Right ventricle myocardium inferior (tissue), 1 donor: ENCODE results near the gene DAD1. TPM values are rescaled to one million over a fixed set of nuclear protein-coding genes. Genes with fewer than 3 reads are reported as not detected.
"Not testable (repeated sequence)": the region's sequence is repeated elsewhere in the genome, so short reads cannot be mapped to it uniquely, and the experiment has no call there.

Experiments used
- ATAC-seq: fragments of 200-7000 bp; cut with Tn5 transposase; one replicate; pipeline ENCODE4 v1.9.1; 2020; ENCODE audit warnings: mild to moderate bottlenecking, moderate library complexity
- DNase-seq: peaks from one replicate; pipeline ENCODE4 v3.0.0; 2021; ENCODE audit errors: missing footprints
- intact Hi-C: fragments of 100-400 bp; cut with DNase I; formaldehyde crosslinking; loops from one replicate; pipeline ENCODE4 v1.11.0; 2022
- long read RNA-seq: library from polyadenylated mRNA; unstranded; transcript quantifications from one replicate; pipeline ENCODE4 v2.0.0, GENCODE V29; 2021
- total RNA-seq: library from RNA; stranded (reverse); fragmentation: NEBNext Ultra II Directional; extraction: Animal tissue kit (Norgen Biotek cat#: 25700); gene quantifications from one replicate; pipeline ENCODE4 v1.2.1, GENCODE V29; 2021
- donor health status: DM: no; HTN: yes; CAD: no; lungs with severe emphysema.

The DAD1 gene
- total RNA-seq: 143 TPM
- long read RNA-seq, transcript DAD1-201 (3 exons, 731 nt): major isoform, 39 of 42 reads
- long read RNA-seq, partial matches to known transcripts: 2 of 42 reads
- long read RNA-seq, other reads (novel, unspliced or antisense): 1 of 42 reads

GRCh38 chr14:22589096-22589839, at the start of gene DAD1:
DAD1 (minus strand) TSS chr14:22589224; CDS start chr14:22589157, 67 bp downstream.
- peak; percentile 100 for ATAC-seq
- peak; percentile 99 for DNase-seq
- intact Hi-C loops: no loop called here

- DNase-seq, intact Hi-C loops, ATAC-seq: not testable (repeated sequence)
Observed at GRCh38 chr14:22635980-22636379, 47.0 kb upstream of the DAD1 start.

GRCh38 chr14:22634233-22634900, 45.3 kb upstream of the DAD1 start:
- intact Hi-C loops: no loop called here
- ATAC-seq: no peak
- DNase-seq: no peak

- intact Hi-C loops: no loop called here
- DNase-seq (no peak), ATAC-seq (no peak)
Observed at GRCh38 chr14:22630486-22630885, 41.5 kb upstream of the DAD1 start.

- ATAC-seq: no peak
- no peak for DNase-seq
- intact Hi-C loops: no loop called here
Observed at GRCh38 chr14:22630066-22630465, 41.0 kb upstream of the DAD1 start.

GRCh38 chr14:22629361-22629760, 40.3 kb upstream of the DAD1 start:
- DNase-seq (no peak), ATAC-seq (no peak)
- intact Hi-C loops: no loop called here

GRCh38 chr14:22627506-22628263, 38.7 kb upstream of the DAD1 start:
- DNase-seq (no peak), ATAC-seq (no peak)
- intact Hi-C loops: no loop called here

- ATAC-seq (no peak), DNase-seq (no peak)
- intact Hi-C loops: no loop called here
Observed at GRCh38 chr14:22626590-22626989, 37.6 kb upstream of the DAD1 start.

- DNase-seq (no peak), ATAC-seq (no peak)
- intact Hi-C loops: no loop called here
Observed at GRCh38 chr14:22623047-22623446, 34.0 kb upstream of the DAD1 start.

GRCh38 chr14:22622255-22622654, 33.2 kb upstream of the DAD1 start:
- intact Hi-C loops: no loop called here
- ATAC-seq (no peak), DNase-seq (no peak)

- ATAC-seq, intact Hi-C loops, DNase-seq: not testable (repeated sequence)
Observed at GRCh38 chr14:22615765-22616164, 26.7 kb upstream of the DAD1 start.

- no peak for ATAC-seq
- intact Hi-C loops: no loop called here
- DNase-seq: no peak
Observed at GRCh38 chr14:22614240-22614799, 25.3 kb upstream of the DAD1 start.

GRCh38 chr14:22613736-22614239, 24.8 kb upstream of the DAD1 start:
- ATAC-seq: no peak
- intact Hi-C loops: no loop called here
- DNase-seq: no peak

GRCh38 chr14:22613106-22613695, 24.2 kb upstream of the DAD1 start:
- DNase-seq (no peak), ATAC-seq (no peak)
- intact Hi-C loops: no loop called here

- intact Hi-C loops: no loop called here
- DNase-seq (no peak), ATAC-seq (no peak)
Observed at GRCh38 chr14:22610931-22611330, 21.9 kb upstream of the DAD1 start.

GRCh38 chr14:22607291-22607690, 18.3 kb upstream of the DAD1 start:
- DNase-seq: no peak
- ATAC-seq: no peak
- intact Hi-C loops: no loop called here

GRCh38 chr14:22606380-22606779, 17.4 kb upstream of the DAD1 start:
- intact Hi-C loops: no loop called here
- DNase-seq: no peak
- ATAC-seq: no peak

GRCh38 chr14:22602862-22603261, 13.8 kb upstream of the DAD1 start:
- no peak for DNase-seq
- ATAC-seq: no peak
- intact Hi-C loops: no loop called here

- intact Hi-C loops: no loop called here
- no peak for DNase-seq
- no peak for ATAC-seq
Observed at GRCh38 chr14:22601996-22602395, 13.0 kb upstream of the DAD1 start.
